ENCODE measurements around the gene RRAD.

GRCh38 chr16:66930189-66930588, 4.9 kb upstream of the RRAD start:
- TF ChIP-seq CTCF (IDR thresholded peaks at IDR 0.05): no peak
- no peak for TF ChIP-seq TCF7L2 (IDR thresholded peaks at IDR 0.05; ENCODE audit: low read depth, low read length)
- TF ChIP-seq POLR2AphosphoS5 (IDR thresholded peaks at IDR 0.05; ENCODE audit: low read depth, low read length): no peak
- TF ChIP-seq REST (IDR thresholded peaks at IDR 0.05; ENCODE audit: insufficient read depth in 1 of 2, low read depth in 2 of 2, low read length in 1 of 2): no peak

Data from Panc1 (cell line).